Heart left ventricle (tissue), 16 donors: ENCODE data around the gene RSPH10B2. TPM values are rescaled to one million over a fixed set of nuclear protein-coding genes. Genes with fewer than 3 reads are reported as not detected.
A peak's percentile ranks its signal among the peaks of the same experiment; 100 is the strongest.
"Not testable (repeated sequence)": the region's sequence is repeated elsewhere in the genome, so short reads cannot be mapped to it uniquely, and the experiment has no call there.

Experiments
- ATAC-seq, 4 donors: fragments of 200-7000 bp; cut with Tn5 transposase; one replicate each; pipeline ENCODE4 v1.9.1; 2020 to 2022; ENCODE audit warnings: moderate library complexity in 4 of 4, mild to moderate bottlenecking in 3 of 4, moderate number of reproducible peaks in 1 of 4
- DNase-seq, 5 donors: peaks; one replicate each; pipeline ENCODE4 v3.0.0-alpha.2; 2020
- H3K27ac ChIP-seq, 12 donors: fragments of 200-600 bp; sonication (generic) in 4 of 12; one replicate each; pipeline versions ENCODE4 v1.5.0 to v1.8.0; 2016 to 2022; ENCODE audit warnings: mild to moderate bottlenecking in 2 of 12
- H3K27me3 ChIP-seq, 9 donors: fragments of 200-600 bp; sonication (generic) in 2 of 9; one replicate each; pipeline versions ENCODE4 v1.5.1 to v1.8.0; 2016 to 2022; ENCODE audit warnings: mild to moderate bottlenecking in 3 of 9
- H3K36me3 ChIP-seq, 9 donors: fragments of 200-600 bp; sonication (generic) in 2 of 9; one replicate each; pipeline versions ENCODE4 v1.5.0 to v1.8.0; 2018 to 2022; ENCODE audit warnings: mild to moderate bottlenecking in 2 of 9
- H3K4me1 ChIP-seq, 12 donors: fragments of 200-600 bp; sonication (generic) in 4 of 12; one replicate each; pipeline versions ENCODE4 v1.5.0 to v1.8.0; 2016 to 2022; ENCODE audit warnings: mild to moderate bottlenecking in 3 of 12
- H3K4me3 ChIP-seq, 12 donors: fragments of 200-600 bp; sonication (generic) in 4 of 12; one replicate each; pipeline versions ENCODE4 v1.5.0 to v1.8.0; 2017 to 2022; ENCODE audit warnings: mild to moderate bottlenecking in 9 of 12, moderate library complexity in 4 of 12
- H3K9me3 ChIP-seq, 12 donors: fragments of 200-600 bp; sonication (generic) in 4 of 12; one replicate each; pipeline versions ENCODE4 v1.5.0 to v1.8.0; 2016 to 2022; ENCODE audit warnings: mild to moderate bottlenecking in 1 of 12
- POLR2A ChIP-seq, 2 donors: fragments of 450-650 bp; IDR thresholded peaks; one replicate each; pipeline ENCODE4 v1.6.1; 2017; ENCODE audit warnings: antibody characterized with exemption in 2 of 2, mild to moderate bottlenecking in 2 of 2, moderate library complexity in 2 of 2
- WGBS, 4 donors: extraction: QIAGEN DNeasy Blood & Tissue Kit in 2 of 4; methylation state at CpG; one replicate each; pipeline versions ENCODE4 v1.1.5 to v1.1.7; 2013 to 2018; 5-methylcytosine and 5-hydroxymethylcytosine counted together
- intact Hi-C, 10 donors: fragments of 100-400 bp; cut with DNase I; formaldehyde crosslinking; loops; one replicate each; pipeline versions ENCODE4 v1.11.1 to v1.14.2; 2022
- long read RNA-seq, 3 donors: library from polyadenylated mRNA; unstranded; transcript quantifications; one replicate each; pipeline ENCODE4 v2.0.0, GENCODE V29; 2020 to 2021
- polyA plus RNA-seq, 2 donors: library from polyadenylated mRNA; stranded (reverse); fragments of 200-250 nt; gene quantifications; one replicate each; pipeline ENCODE4 v1.2.3, GENCODE V29; 2013
- total RNA-seq, 9 donors: library from RNA; depleted of rRNA in 2 of 9; stranded (reverse); fragments of >200 nt in 2 of 9; fragmentation: NEBNext Ultra II Directional in 3 of 9; extraction: Animal tissue kit (Norgen Biotek cat#: 25700) in 3 of 9; gene quantifications; one replicate each; pipeline versions ENCODE4 v1.1.0 to v1.2.4, GENCODE V29; 2016 to 2023
- TF ChIP-seq, protein P1 (sequence below), 12 donors: fragments of 200-600 bp; sonication (generic) in 4 of 12; IDR thresholded peaks; one replicate each; pipeline versions ENCODE4 v1.5.0 to v1.8.0; 2018 to 2022; ENCODE audit warnings: antibody characterized with exemption in 12 of 12, mild to moderate bottlenecking in 5 of 12
- donor health status: ischemic (EF 13 %, LVEDD 7.1; RV severe dilation, severe dysfunction).
- donor health status: healthy with polysubstance abuse.
- donor health status: DM: no; HTN: yes; CAD: no.
- donor health status: DM: no; HTN: no; CAD: no.
- donor health status: ischemic (EF 25% LVEDD 6.9; RV normal size, moderate dysfunction).
- donor health status: ischemic (EF 25% LVEDD 5.7; RV mildly dilated, moderate dysfunction).
- donor health status: healthy.
- donor health status: DM: yes; HTN: yes; CAD: no.
- donor health status: ischemic (EF 35%, LVEDD 5.7; RV mildly dilated, moderate dysfunction).
- donor health status: nonischemic (EF 11% LVEDD 7.7; RV severe dilation, severe dysfunction).
- donor health status: DM: yes; HTN: yes; CAD: no.
- donor health status: PGD.
- donor health status: ischemic (EF 29% LVEDD 5.4; RV normal size, mild dysfunction).
- donor health status: nonischemic (EF 23%, LVEDD 6.1; RV moderate dilation, normal function).

Gene RSPH10B2
- not detected for total RNA-seq
- polyA plus RNA-seq, result not detected
- long read RNA-seq, donor 1, result 0 reads
- long read RNA-seq, donor 2, result 0 reads
- long read RNA-seq, donor 3, result 0 reads

DNA sequence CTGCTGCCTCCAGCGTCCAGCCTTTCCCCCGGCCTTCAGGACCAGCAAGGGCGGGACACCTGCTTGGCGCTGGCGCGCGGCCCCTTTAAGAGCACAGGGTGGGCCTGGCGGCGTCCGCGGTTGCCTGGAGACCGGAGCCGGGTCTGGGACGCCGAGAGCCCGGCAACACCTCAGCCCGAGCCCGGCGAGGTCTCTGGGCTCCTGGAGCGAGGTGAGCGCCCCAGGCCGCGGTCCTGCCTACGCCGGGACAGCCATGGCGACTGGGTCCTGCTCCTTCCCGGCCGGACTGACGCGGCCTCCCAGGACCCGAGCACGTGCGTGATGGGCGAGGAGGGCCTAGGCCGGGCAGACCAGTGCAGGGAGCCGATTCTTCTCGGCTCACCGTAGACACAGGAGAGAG, at the start of gene RSPH10B2:
Gene RSPH10B2, plus strand, starts transcription at position 140 of the 400 bp plus-strand sequence. CDS start 3,575 bp downstream, outside the sequence.
- peak within 1 kb of the TSS in 3 of 12 donors; percentile 16 to 25 (median 21) for H3K4me3 ChIP-seq
- WGBS, 4 donors, result 3 to 14% (median 5%) methylated on average over 11 to 25 of the region's 38 CpGs; no CpG with 5 or more reads in 1 of the 4 donors
- H3K27me3 ChIP-seq, DNase-seq, H3K27ac ChIP-seq, H3K36me3 ChIP-seq, H3K9me3 ChIP-seq, intact Hi-C loops, H3K4me1 ChIP-seq: not testable (repeated sequence)
- ATAC-seq, result peak in 3 of 4 donors; percentile 61 to 80 (median 77)

DNA sequence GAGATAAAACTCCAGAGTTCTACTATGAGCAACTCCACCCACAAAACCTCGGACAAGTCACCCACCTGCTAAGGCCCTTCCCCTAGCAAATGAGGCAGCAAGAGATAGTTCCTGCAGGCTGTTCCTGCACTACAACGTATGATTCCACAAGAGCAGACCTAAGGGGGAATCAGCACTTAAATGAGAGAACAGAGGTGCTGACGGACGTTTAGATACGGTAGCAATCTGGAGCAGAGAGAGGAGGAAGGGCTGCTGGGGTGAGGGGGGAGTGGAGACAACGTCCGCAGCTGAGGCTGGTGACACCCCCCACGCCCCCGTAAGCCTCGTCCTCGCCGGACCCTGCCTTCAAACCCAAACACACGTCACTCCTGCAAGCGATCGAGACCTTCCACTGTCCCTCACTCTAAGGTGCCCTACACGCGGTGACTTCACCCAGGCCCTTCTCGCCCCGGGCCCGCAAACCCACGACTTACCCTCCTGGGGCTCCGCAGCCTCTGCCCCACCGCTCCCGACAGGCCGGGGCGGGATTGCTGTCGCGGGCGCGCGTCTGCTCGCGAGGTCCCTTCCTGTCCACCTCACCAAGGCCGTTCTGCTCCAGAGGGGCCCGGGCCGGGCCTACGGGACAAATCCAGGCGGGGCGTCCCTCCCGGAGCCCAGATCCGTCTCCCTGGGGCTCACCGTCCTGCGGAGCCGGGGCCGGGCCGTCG, 47.8 kb upstream of the RSPH10B2 start:
- Histone ChIP-seq H3K27ac (peak overlapping the region; percentile 82 to 98 (median 93)), H3K9me3 (no peaks in the 10 kb centered on the region), H3K4me1 (peaks cover 0 to 44% (median 33%) of the 10 kb centered on the region in 12 donors), H3K4me3 (peak overlapping the region; percentile 56 to 99 (median 88)), H3K36me3 (peaks cover 0 to 33% (median 18%) of the 10 kb centered on the region in 9 donors), H3K27me3 (no peaks in the 10 kb centered on the region)
- ATAC-seq (peak in 3 of 4 donors; percentile 28 to 49 (median 33)), DNase-seq (peak; percentile 17 to 70 (median 43))
- intact Hi-C loops, result loop anchor here in 5 of 10 donors (2.0 to 10.0 kb wide), 4 partner anchors 23 to 129 kb away; partner anchors contain the start of genes INTS15 (in 1 of the 5), ZDHHC4 (in 1 of the 5) and ZNF316 (in 1 of the 5)
- 0 to 1% (median 1%) methylated on average over 30 to 47 of the region's 47 CpGs for WGBS, 4 donors
- TF ChIP-seq POLR2A (IDR thresholded peaks at IDR 0.05), result no peak
- TF ChIP-seq, protein P1, sequence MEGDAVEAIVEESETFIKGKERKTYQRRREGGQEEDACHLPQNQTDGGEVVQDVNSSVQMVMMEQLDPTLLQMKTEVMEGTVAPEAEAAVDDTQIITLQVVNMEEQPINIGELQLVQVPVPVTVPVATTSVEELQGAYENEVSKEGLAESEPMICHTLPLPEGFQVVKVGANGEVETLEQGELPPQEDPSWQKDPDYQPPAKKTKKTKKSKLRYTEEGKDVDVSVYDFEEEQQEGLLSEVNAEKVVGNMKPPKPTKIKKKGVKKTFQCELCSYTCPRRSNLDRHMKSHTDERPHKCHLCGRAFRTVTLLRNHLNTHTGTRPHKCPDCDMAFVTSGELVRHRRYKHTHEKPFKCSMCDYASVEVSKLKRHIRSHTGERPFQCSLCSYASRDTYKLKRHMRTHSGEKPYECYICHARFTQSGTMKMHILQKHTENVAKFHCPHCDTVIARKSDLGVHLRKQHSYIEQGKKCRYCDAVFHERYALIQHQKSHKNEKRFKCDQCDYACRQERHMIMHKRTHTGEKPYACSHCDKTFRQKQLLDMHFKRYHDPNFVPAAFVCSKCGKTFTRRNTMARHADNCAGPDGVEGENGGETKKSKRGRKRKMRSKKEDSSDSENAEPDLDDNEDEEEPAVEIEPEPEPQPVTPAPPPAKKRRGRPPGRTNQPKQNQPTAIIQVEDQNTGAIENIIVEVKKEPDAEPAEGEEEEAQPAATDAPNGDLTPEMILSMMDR (IDR thresholded peaks at IDR 0.05), result no peak

DNA sequence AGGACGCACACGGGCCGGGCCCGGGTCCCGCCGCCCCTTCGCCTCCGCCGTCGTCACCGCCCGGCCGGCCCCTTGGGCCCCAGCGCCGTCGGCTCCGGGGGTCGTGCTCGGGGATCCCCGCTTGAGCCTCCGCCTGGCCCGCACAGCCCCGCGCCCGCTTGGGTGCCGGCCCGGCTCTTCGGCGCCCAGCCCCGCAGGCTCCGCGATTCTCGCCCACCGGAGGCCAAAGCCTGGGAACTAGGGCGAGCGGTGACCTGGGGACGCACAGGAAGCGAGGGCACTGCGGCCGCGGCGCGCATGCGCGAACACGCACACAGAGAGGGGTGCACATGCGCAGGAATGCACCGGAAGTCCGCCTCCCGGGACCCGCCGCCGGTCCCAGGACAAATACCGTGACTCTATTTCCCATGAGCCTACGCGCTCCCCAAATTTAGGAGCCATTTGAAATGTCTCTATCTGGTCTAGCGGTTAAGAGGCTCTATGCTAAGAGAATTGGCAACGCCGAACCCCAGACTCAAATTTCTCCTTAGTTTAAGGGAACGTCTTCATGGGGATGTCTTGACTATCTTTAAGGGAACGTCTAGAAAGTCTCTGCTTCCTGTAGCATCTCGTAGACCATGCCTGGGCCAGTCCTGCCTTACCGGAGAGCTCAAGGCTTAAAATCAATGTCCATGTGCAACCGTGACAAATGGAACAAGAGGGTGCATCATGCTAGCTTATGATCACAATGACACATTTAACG, 47.1 kb upstream of the RSPH10B2 start, which contains the start of gene ZNF12:
Gene ZNF12, minus strand, starts transcription at position 282 of the 742 bp plus-strand sequence. CDS start 1,774 bp downstream, outside the sequence.
- Histone ChIP-seq H3K27ac (peak within 1 kb of the TSS; percentile 82 to 98 (median 93)), H3K36me3 (peaks cover 0 to 26% (median 14%) of the 10 kb centered on the region in 9 donors), H3K9me3 (no peaks in the 10 kb centered on the region), H3K27me3 (no peaks in the 10 kb centered on the region), H3K4me3 (peak within 1 kb of the TSS; percentile 56 to 99 (median 88)), H3K4me1 (peaks cover 0 to 41% (median 33%) of the 10 kb centered on the region in 12 donors)
- peak in 1 of 2 donors; percentile 76 for TF ChIP-seq POLR2A (IDR thresholded peaks at IDR 0.05)
- TF ChIP-seq, protein P1 (IDR thresholded peaks at IDR 0.05), result no peak
- DNase-seq (peak; percentile 97 to 99 (median 98)), ATAC-seq (peak; percentile 98 to 100 (median 99))
- intact Hi-C loops, result loop anchor here in 6 of 10 donors (1.0 to 10.0 kb wide), 5 partner anchors 22 to 130 kb away; partner anchors contain the start of genes INTS15 (in 1 of the 6), ZDHHC4 (in 1 of the 6) and ZNF316 (in 1 of the 6)
- 1 to 7% (median 2%) methylated on average over 22 to 65 of the region's 65 CpGs for WGBS, 4 donors

DNA sequence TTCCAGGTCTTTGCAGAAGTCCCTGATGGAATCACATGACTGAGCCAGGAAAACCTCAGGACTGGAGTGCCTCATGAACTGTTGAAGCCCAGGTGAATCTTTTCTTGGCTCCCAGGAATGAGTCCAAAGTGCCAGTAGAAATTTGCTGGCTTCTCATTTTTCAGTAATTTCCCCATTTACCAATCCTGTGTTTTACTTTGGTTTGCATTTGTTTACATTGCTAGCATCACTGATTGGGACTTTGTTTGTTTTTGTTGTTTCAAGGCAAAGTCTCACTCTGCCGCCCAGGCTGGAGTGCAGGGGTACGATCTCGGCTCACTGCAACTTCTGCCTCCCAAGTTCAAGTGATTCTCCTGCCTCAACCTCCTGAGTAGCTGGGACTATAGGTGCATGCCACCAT, 45.6 kb upstream of the RSPH10B2 start:
- Histone ChIP-seq H3K27ac (no peak overlapping the region), H3K27me3 (no peaks in the 10 kb centered on the region), H3K4me1 (peaks cover 0 to 35% (median 28%) of the 10 kb centered on the region in 12 donors), H3K9me3 (no peaks in the 10 kb centered on the region), H3K4me3 (no peak overlapping the region), H3K36me3 (peaks cover 0 to 21% (median 10%) of the 10 kb centered on the region in 9 donors)
- DNase-seq (no peak), ATAC-seq (no peak)
- intact Hi-C loops, result loop anchor here in 3 of 10 donors (5.0 to 10.0 kb wide), 3 partner anchors 71 to 131 kb away; partner anchors contain the start of genes INTS15 (in 1 of the 3), ZDHHC4 (in 1 of the 3) and ZNF316 (in 1 of the 3)
- TF ChIP-seq, protein P1 (IDR thresholded peaks at IDR 0.05), result no peak
- no peak for TF ChIP-seq POLR2A (IDR thresholded peaks at IDR 0.05)
- WGBS, 4 donors, result 90 to 96% (median 95%) methylated on average over 3 of the region's 3 CpGs
